Astrocyte of the cerebellum (primary cell): Measurements from ENCODE around the gene PRKCB.
"Not testable (repeated sequence)": the region's sequence is repeated elsewhere in the genome, so short reads cannot be mapped to it uniquely, and the experiment has no call there.

ENCODE experiments used
- DNase-seq: peaks from one replicate; pipeline ENCODE4 v3.0.0-alpha.2; 2011; ENCODE audit warnings: low read depth
- H3K4me3 ChIP-seq: 2 replicates; pipeline ENCODE4 v1.5.1; 2011; ENCODE audit warnings: mild to moderate bottlenecking, low read depth, low read length, moderate library complexity
- CTCF ChIP-seq: IDR thresholded peaks from 2 replicates; pipeline ENCODE4 v1.5.1; 2012; ENCODE audit warnings: low read length, low read depth, moderate library complexity, mild to moderate bottlenecking; ENCODE audit errors: missing control alignments
- in situ Hi-C: cut with HindIII; loops from 2 replicates; pipeline ENCODE4 v1.10.0; 2017; ENCODE audit warnings: low sequenced_read_pairs

The PRKCB gene

GRCh38 chr16:24149102-24149501 is 313.3 kb downstream of the PRKCB start:
- TF ChIP-seq CTCF, result no peak
- no peak for DNase-seq
- H3K4me3 ChIP-seq, result no peak overlapping the region
- in situ Hi-C loops, result no loop called here

GRCh38 chr16:24150282-24150681 is 314.5 kb downstream of the PRKCB start:
- DNase-seq, result no peak
- TF ChIP-seq CTCF, result no peak
- in situ Hi-C loops, result no loop called here
- H3K4me3 ChIP-seq, result no peak overlapping the region

- no peak overlapping the region for H3K4me3 ChIP-seq
- in situ Hi-C loops, result no loop called here
- TF ChIP-seq CTCF, result no peak
- no peak for DNase-seq
These were observed 315.7 kb downstream of the PRKCB start for GRCh38 chr16:24151482-24151939.

GRCh38 chr16:24152048-24152447 is 316.3 kb downstream of the PRKCB start:
- in situ Hi-C loops, H3K4me3 ChIP-seq, DNase-seq: not testable (repeated sequence)

- in situ Hi-C loops, result no loop called here
- H3K4me3 ChIP-seq, result no peak overlapping the region
- no peak for DNase-seq
- no peak for TF ChIP-seq CTCF
These were observed 317.0 kb downstream of the PRKCB start for GRCh38 chr16:24152826-24153225.

GRCh38 chr16:24156777-24157176 is 321.0 kb downstream of the PRKCB start:
- no peak for TF ChIP-seq CTCF
- H3K4me3 ChIP-seq, result no peak overlapping the region
- in situ Hi-C loops, result no loop called here
- DNase-seq, result no peak

GRCh38 chr16:24163935-24164334 is 328.2 kb downstream of the PRKCB start:
- in situ Hi-C loops, result no loop called here
- no peak overlapping the region for H3K4me3 ChIP-seq
- no peak for TF ChIP-seq CTCF
- DNase-seq, result no peak
